ENCODE data around the gene TRAPPC12.

Gene TRAPPC12

GRCh38 chr2:3476985-3477327, 97.5 kb downstream of the TRAPPC12 start:
- peaks cover 43% of the 10 kb centered on the region for H3K36me3 ChIP-seq (ENCODE audit: insufficient read depth, low read length)
- H3K4me3 ChIP-seq (ENCODE audit: low read length) = no peak overlapping the region
- H3K27me3 ChIP-seq (ENCODE audit: control insufficient read depth, insufficient read depth, low read length) = no peaks in the 10 kb centered on the region
- H3K9me3 ChIP-seq (replicated peaks; ENCODE audit: low read length) = no peaks in the 10 kb centered on the region
- peaks cover 14% of the 10 kb centered on the region for H3K4me1 ChIP-seq (ENCODE audit: control insufficient read depth, insufficient read depth, low read length)
- peak overlapping the region; percentile 71 for H3K4me2 ChIP-seq (ENCODE audit: low read length)
- no peak overlapping the region for H3K9ac ChIP-seq (ENCODE audit: low read depth, low read length)

GRCh38 chr2:3478846-3479385, 99.4 kb downstream of the TRAPPC12 start:
- no peaks in the 10 kb centered on the region for H3K27me3 ChIP-seq (ENCODE audit: control insufficient read depth, insufficient read depth, low read length)
- peaks cover 14% of the 10 kb centered on the region for H3K4me1 ChIP-seq (ENCODE audit: control insufficient read depth, insufficient read depth, low read length)
- no peak overlapping the region for H3K4me2 ChIP-seq (ENCODE audit: low read length)
- no peak overlapping the region for H3K9ac ChIP-seq (ENCODE audit: low read depth, low read length)
- no peaks in the 10 kb centered on the region for H3K9me3 ChIP-seq (replicated peaks; ENCODE audit: low read length)
- peaks cover 35% of the 10 kb centered on the region for H3K36me3 ChIP-seq (ENCODE audit: insufficient read depth, low read length)
- H3K4me3 ChIP-seq (ENCODE audit: low read length) = no peak overlapping the region

- H3K4me3 ChIP-seq (ENCODE audit: low read length) = no peak overlapping the region
- H3K27me3 ChIP-seq (ENCODE audit: control insufficient read depth, insufficient read depth, low read length) = no peaks in the 10 kb centered on the region
- H3K4me1 ChIP-seq (ENCODE audit: control insufficient read depth, insufficient read depth, low read length) = peaks cover 14% of the 10 kb centered on the region
- H3K9ac ChIP-seq (ENCODE audit: low read depth, low read length) = no peak overlapping the region
- H3K36me3 ChIP-seq (ENCODE audit: insufficient read depth, low read length) = peaks cover 28% of the 10 kb centered on the region
- H3K4me2 ChIP-seq (ENCODE audit: low read length) = no peak overlapping the region
- no peaks in the 10 kb centered on the region for H3K9me3 ChIP-seq (replicated peaks; ENCODE audit: low read length)
These were observed 100.2 kb downstream of the TRAPPC12 start for GRCh38 chr2:3479430-3480320.

GRCh38 chr2:3480352-3481010, 101.0 kb downstream of the TRAPPC12 start:
- H3K27me3 ChIP-seq (ENCODE audit: control insufficient read depth, insufficient read depth, low read length) = no peaks in the 10 kb centered on the region
- no peaks in the 10 kb centered on the region for H3K9me3 ChIP-seq (replicated peaks; ENCODE audit: low read length)
- no peak overlapping the region for H3K9ac ChIP-seq (ENCODE audit: low read depth, low read length)
- H3K4me1 ChIP-seq (ENCODE audit: control insufficient read depth, insufficient read depth, low read length) = peaks cover 13% of the 10 kb centered on the region
- H3K4me2 ChIP-seq (ENCODE audit: low read length) = no peak overlapping the region
- H3K36me3 ChIP-seq (ENCODE audit: insufficient read depth, low read length) = peaks cover 28% of the 10 kb centered on the region
- H3K4me3 ChIP-seq (ENCODE audit: low read length) = no peak overlapping the region

GRCh38 chr2:3481011-3481400, 101.5 kb downstream of the TRAPPC12 start:
- no peaks in the 10 kb centered on the region for H3K9me3 ChIP-seq (replicated peaks; ENCODE audit: low read length)
- H3K4me3 ChIP-seq (ENCODE audit: low read length) = no peak overlapping the region
- peaks cover 7% of the 10 kb centered on the region for H3K4me1 ChIP-seq (ENCODE audit: control insufficient read depth, insufficient read depth, low read length)
- no peaks in the 10 kb centered on the region for H3K27me3 ChIP-seq (ENCODE audit: control insufficient read depth, insufficient read depth, low read length)
- no peak overlapping the region for H3K4me2 ChIP-seq (ENCODE audit: low read length)
- peaks cover 28% of the 10 kb centered on the region for H3K36me3 ChIP-seq (ENCODE audit: insufficient read depth, low read length)
- H3K9ac ChIP-seq (ENCODE audit: low read depth, low read length) = no peak overlapping the region

- no peaks in the 10 kb centered on the region for H3K9me3 ChIP-seq (replicated peaks; ENCODE audit: low read length)
- H3K27me3 ChIP-seq (ENCODE audit: control insufficient read depth, insufficient read depth, low read length) = no peaks in the 10 kb centered on the region
- no peak overlapping the region for H3K4me2 ChIP-seq (ENCODE audit: low read length)
- no peaks in the 10 kb centered on the region for H3K4me1 ChIP-seq (ENCODE audit: control insufficient read depth, insufficient read depth, low read length)
- peaks cover 28% of the 10 kb centered on the region for H3K36me3 ChIP-seq (ENCODE audit: insufficient read depth, low read length)
- no peak overlapping the region for H3K9ac ChIP-seq (ENCODE audit: low read depth, low read length)
- H3K4me3 ChIP-seq (ENCODE audit: low read length) = no peak overlapping the region
These were observed 102.4 kb downstream of the TRAPPC12 start for GRCh38 chr2:3481736-3482362.

- Histone ChIP-seq H3K4me1 (ENCODE audit: control insufficient read depth, insufficient read depth, low read length) (peaks cover 3% of the 10 kb centered on the region), H3K9me3 (replicated peaks; ENCODE audit: low read length) (no peaks in the 10 kb centered on the region), H3K9ac (ENCODE audit: low read depth, low read length) (no peak overlapping the region), H3K4me2 (ENCODE audit: low read length) (no peak overlapping the region), H3K36me3 (ENCODE audit: insufficient read depth, low read length) (peaks cover 28% of the 10 kb centered on the region), H3K27me3 (ENCODE audit: control insufficient read depth, insufficient read depth, low read length) (no peaks in the 10 kb centered on the region), H3K4me3 (ENCODE audit: low read length) (no peak overlapping the region)
These were observed 102.9 kb downstream of the TRAPPC12 start for GRCh38 chr2:3482363-3482821.

- peaks cover 21% of the 10 kb centered on the region for H3K36me3 ChIP-seq (ENCODE audit: insufficient read depth, low read length)
- no peaks in the 10 kb centered on the region for H3K9me3 ChIP-seq (replicated peaks; ENCODE audit: low read length)
- no peaks in the 10 kb centered on the region for H3K27me3 ChIP-seq (ENCODE audit: control insufficient read depth, insufficient read depth, low read length)
- H3K4me2 ChIP-seq (ENCODE audit: low read length) = no peak overlapping the region
- H3K4me1 ChIP-seq (ENCODE audit: control insufficient read depth, insufficient read depth, low read length) = peaks cover 8% of the 10 kb centered on the region
- no peak overlapping the region for H3K4me3 ChIP-seq (ENCODE audit: low read length)
- no peak overlapping the region for H3K9ac ChIP-seq (ENCODE audit: low read depth, low read length)
These were observed 103.9 kb downstream of the TRAPPC12 start for GRCh38 chr2:3483227-3483985.

- H3K4me1 ChIP-seq (ENCODE audit: control insufficient read depth, insufficient read depth, low read length) = peaks cover 8% of the 10 kb centered on the region
- no peaks in the 10 kb centered on the region for H3K27me3 ChIP-seq (ENCODE audit: control insufficient read depth, insufficient read depth, low read length)
- no peaks in the 10 kb centered on the region for H3K9me3 ChIP-seq (replicated peaks; ENCODE audit: low read length)
- no peak overlapping the region for H3K9ac ChIP-seq (ENCODE audit: low read depth, low read length)
- H3K4me2 ChIP-seq (ENCODE audit: low read length) = no peak overlapping the region
- no peak overlapping the region for H3K4me3 ChIP-seq (ENCODE audit: low read length)
- H3K36me3 ChIP-seq (ENCODE audit: insufficient read depth, low read length) = peaks cover 13% of the 10 kb centered on the region
These were observed 104.8 kb downstream of the TRAPPC12 start for GRCh38 chr2:3483986-3484960.

GRCh38 chr2:3485166-3485565, 105.7 kb downstream of the TRAPPC12 start:
- H3K4me3 ChIP-seq (ENCODE audit: low read length) = no peak overlapping the region
- H3K9ac ChIP-seq (ENCODE audit: low read depth, low read length) = no peak overlapping the region
- H3K27me3 ChIP-seq (ENCODE audit: control insufficient read depth, insufficient read depth, low read length) = no peaks in the 10 kb centered on the region
- peaks cover 5% of the 10 kb centered on the region for H3K36me3 ChIP-seq (ENCODE audit: insufficient read depth, low read length)
- peaks cover 8% of the 10 kb centered on the region for H3K4me1 ChIP-seq (ENCODE audit: control insufficient read depth, insufficient read depth, low read length)
- no peak overlapping the region for H3K4me2 ChIP-seq (ENCODE audit: low read length)
- H3K9me3 ChIP-seq (replicated peaks; ENCODE audit: low read length) = no peaks in the 10 kb centered on the region

Measured in skeletal muscle satellite cell (primary cell).